H9 (cell line): ENCODE results near the gene TMEM107. TPM values are rescaled to one million over a fixed set of nuclear protein-coding genes. Genes with fewer than 3 reads are reported as not detected.

ENCODE experiments used
- DNase-seq: peaks from one replicate; pipeline ENCODE4 v3.0.0-alpha.2; 2017
- H2AFZ ChIP-seq: one replicate; pipeline ENCODE4 v1.6.1; 2013; ENCODE audit warnings: mild to moderate bottlenecking, low read length, control low read depth, moderate library complexity
- H2AK5ac ChIP-seq: 2 replicates; pipeline ENCODE4 v1.6.1; 2013; ENCODE audit warnings: low read length, control low read depth, mixed read lengths; ENCODE audit not compliant: insufficient read length
- H2BK120ac ChIP-seq: one replicate; pipeline ENCODE4 v1.6.1; 2013; ENCODE audit warnings: low read depth, mild to moderate bottlenecking, low read length, control low read depth, inconsistent platforms; ENCODE audit not compliant: poor library complexity, severe bottlenecking
- H2BK12ac ChIP-seq: 2 replicates; pipeline ENCODE4 v1.6.1; 2013; ENCODE audit warnings: low read length, control low read depth, mixed read lengths, low read depth; ENCODE audit not compliant: insufficient read length
- H2BK15ac ChIP-seq: 2 replicates; pipeline ENCODE4 v1.6.1; 2013; ENCODE audit warnings: low read depth, low read length, control low read depth
- H2BK20ac ChIP-seq: one replicate; pipeline ENCODE4 v1.6.1; 2013; ENCODE audit warnings: low read depth, mild to moderate bottlenecking, low read length, control low read depth, inconsistent platforms; ENCODE audit not compliant: poor library complexity, severe bottlenecking
- H2BK5ac ChIP-seq: 2 replicates; pipeline ENCODE4 v1.6.1; 2013; ENCODE audit warnings: low read length, control low read depth, mixed read lengths; ENCODE audit not compliant: insufficient read length
- H3K14ac ChIP-seq: 2 replicates; pipeline ENCODE4 v1.6.1; 2013; ENCODE audit warnings: low read length, control low read depth; ENCODE audit not compliant: insufficient read depth
- H3K18ac ChIP-seq: 2 replicates; pipeline ENCODE4 v1.6.1; 2013; ENCODE audit warnings: low read depth, mild to moderate bottlenecking, mixed read lengths, low read length, control low read depth; ENCODE audit not compliant: insufficient read length
- H3K23ac ChIP-seq: 2 replicates; pipeline ENCODE4 v1.6.1; 2013; ENCODE audit warnings: low read length, control low read depth, mixed read lengths, low read depth; ENCODE audit not compliant: insufficient read length
- H3K23me2 ChIP-seq: 2 replicates; pipeline ENCODE4 v1.6.1; 2013; ENCODE audit warnings: low read depth, mild to moderate bottlenecking, mixed read lengths, low read length, control low read depth; ENCODE audit not compliant: insufficient read length, poor library complexity, severe bottlenecking
- H3K27ac ChIP-seq: 2 replicates; pipeline ENCODE4 v1.5.1; 2013; ENCODE audit warnings: low read length, control low read depth, mixed read lengths, low read depth; ENCODE audit not compliant: insufficient read length
- H3K27me3 ChIP-seq: 2 replicates; pipeline ENCODE4 v1.6.1; 2013; ENCODE audit warnings: low read length, control low read depth, inconsistent platforms; ENCODE audit not compliant: insufficient read depth
- H3K4ac ChIP-seq: 2 replicates; pipeline ENCODE4 v1.6.1; 2013; ENCODE audit warnings: low read depth, mild to moderate bottlenecking, control low read depth, inconsistent platforms, low read length, moderate library complexity
- H3K4me1 ChIP-seq: 2 replicates; pipeline ENCODE4 v1.6.1; 2013; ENCODE audit warnings: low read length, control low read depth, inconsistent platforms; ENCODE audit not compliant: insufficient read depth
- H3K4me2 ChIP-seq: 2 replicates; pipeline ENCODE4 v1.6.1; 2013; ENCODE audit warnings: low read length, control low read depth, mixed read lengths; ENCODE audit not compliant: insufficient read length, insufficient read depth
- H3K56ac ChIP-seq: 2 replicates; pipeline ENCODE4 v1.6.1; 2013; ENCODE audit warnings: low read depth, mild to moderate bottlenecking, mixed read lengths, low read length, control low read depth; ENCODE audit not compliant: insufficient read length
- H3K79me1 ChIP-seq: 2 replicates; pipeline ENCODE4 v1.6.1; 2013; ENCODE audit warnings: low read depth, mild to moderate bottlenecking, moderate library complexity, low read length, control low read depth, inconsistent platforms; ENCODE audit not compliant: insufficient read depth, poor library complexity, severe bottlenecking
- H3K79me2 ChIP-seq: 2 replicates; pipeline ENCODE4 v1.6.1; 2013; ENCODE audit warnings: low read length, control low read depth, inconsistent platforms; ENCODE audit not compliant: insufficient read depth
- H3K9ac ChIP-seq: 2 replicates; pipeline ENCODE4 v1.6.1; 2013; ENCODE audit warnings: low read length, control low read depth, mixed read lengths; ENCODE audit not compliant: insufficient read length; ENCODE audit errors: extremely low read depth
- H3K9me3 ChIP-seq: one replicate; pipeline ENCODE4 v1.6.1; 2013; ENCODE audit warnings: low read depth, low read length, inconsistent platforms; ENCODE audit not compliant: control insufficient read depth
- H3T11ph ChIP-seq: one replicate; pipeline ENCODE4 v1.6.1; 2013; ENCODE audit warnings: mild to moderate bottlenecking, low read length, control low read depth, inconsistent platforms
- H4K20me1 ChIP-seq: one replicate; pipeline ENCODE4 v1.6.1; 2013; ENCODE audit not compliant: control insufficient read depth, insufficient read length, insufficient read depth
- H4K5ac ChIP-seq: 2 replicates; pipeline ENCODE4 v1.6.1; 2013; ENCODE audit warnings: low read depth, mild to moderate bottlenecking, mixed read lengths, low read length, control low read depth; ENCODE audit not compliant: insufficient read length
- H4K8ac ChIP-seq: replicated peaks from 2 replicates; pipeline ENCODE4 v1.6.1; 2013; ENCODE audit warnings: low read length, control low read depth, mixed read lengths, low read depth; ENCODE audit not compliant: insufficient read length
- H4K91ac ChIP-seq: 2 replicates; pipeline ENCODE4 v1.6.1; 2013; ENCODE audit warnings: low read depth, mild to moderate bottlenecking, moderate library complexity, mixed read lengths, low read length, control low read depth; ENCODE audit not compliant: insufficient read length
- H3K27ac Mint-ChIP-seq, 3 experiments: 2 replicates in 2 of 3; 3 replicates in 1 of 3; pipeline ENCODE4 v1.8.0; 2020 to 2021; ENCODE audit warnings: mixed read lengths in 3 of 3, mild to moderate bottlenecking in 1 of 3, moderate library complexity in 1 of 3
- H3K27me3 Mint-ChIP-seq: 2 replicates; pipeline ENCODE4 v1.8.0; 2021; ENCODE audit warnings: low read depth, mild to moderate bottlenecking, moderate library complexity, mixed read lengths
- H3K36me3 Mint-ChIP-seq, 3 experiments: 2 replicates in 2 of 3; 3 replicates in 1 of 3; pipeline ENCODE4 v1.8.0; 2020 to 2021; ENCODE audit warnings: low read depth in 3 of 3, mixed read lengths in 3 of 3; ENCODE audit not compliant: insufficient read depth in 1 of 3
- H3K4me1 Mint-ChIP-seq, 2 experiments: 2 replicates each; pipeline ENCODE4 v1.8.0; 2020; ENCODE audit warnings: mixed read lengths in 2 of 2
- H3K4me3 Mint-ChIP-seq, 2 experiments: 2 replicates in 1 of 2; 3 replicates in 1 of 2; pipeline ENCODE4 v1.8.0; 2020 to 2021; ENCODE audit warnings: mild to moderate bottlenecking in 2 of 2, mixed read lengths in 2 of 2, moderate library complexity in 1 of 2
- H3K9me3 Mint-ChIP-seq, 2 experiments: 2 replicates in 1 of 2; 3 replicates in 1 of 2; pipeline ENCODE4 v1.8.0; 2020; ENCODE audit warnings: mild to moderate bottlenecking in 2 of 2, mixed read lengths in 2 of 2, moderate library complexity in 1 of 2
- CTCF ChIP-seq: fragments of 200-600 bp; sonication (generic); conservative IDR thresholded peaks from 3 replicates; pipeline ENCODE4 v1.8.0; 2021; ENCODE audit warnings: antibody characterized with exemption, mild to moderate bottlenecking
- WGBS: extraction: QIAGEN DNeasy Blood & Tissue Kit; methylation state at CpG from one replicate; pipeline ENCODE4 v1.1.7; 2013; ENCODE audit warnings: missing lambda C conversion rate, low lambda C conversion rate, mixed read lengths; ENCODE audit not compliant: insufficient read length; ENCODE audit errors: extremely low coverage; 5-methylcytosine and 5-hydroxymethylcytosine counted together
- total RNA-seq: library from RNA; stranded (reverse); gene quantifications from 2 replicates; pipeline ENCODE4 v1.2.1, GENCODE V29; 2021

The TMEM107 gene
- total RNA-seq, 1 experiment from 2014 or later, result 12.7 TPM

GRCh38 chr17:8192070-8192815, 16.1 kb upstream of the TMEM107 start:
- no peak for TF ChIP-seq CTCF
- Histone ChIP-seq H3K23ac (no peak overlapping the region), H3K4me2 (peak overlapping the region; percentile 62), H4K5ac (no peak overlapping the region), H3K27me3 (peaks cover 2% of the 10 kb centered on the region; the same call in 1 of the 2 replicates), H4K8ac (no peak overlapping the region), H3K27ac (peak overlapping the region; percentile 23), H2BK15ac (no peak overlapping the region), H2BK120ac (no peak overlapping the region), H3K79me1 (no peaks in the 10 kb centered on the region), H4K20me1 (peaks cover under 1% of the 10 kb centered on the region), H2AFZ (no peak overlapping the region), H3K9me3 (no peaks in the 10 kb centered on the region), H3K4ac (no peak overlapping the region), H3K14ac (no peak overlapping the region), H3K18ac (peak overlapping the region; percentile 6), H3K56ac (no peak overlapping the region), H3T11ph (no peak overlapping the region), H3K9ac (peak overlapping the region; percentile 48), H3K4me1 (peaks cover 9% of the 10 kb centered on the region; the same call in 1 of the 2 replicates), H4K91ac (no peak overlapping the region), H2BK12ac (no peak overlapping the region), H2BK5ac (no peak overlapping the region), H2BK20ac (no peak overlapping the region), H3K23me2 (peaks cover 10% of the 10 kb centered on the region), H2AK5ac (no peak overlapping the region), H3K79me2 (no peaks in the 10 kb centered on the region)
- Mint-ChIP-seq H3K27ac (no peak overlapping the region), H3K9me3 (no peaks in the 10 kb centered on the region), H3K4me3 (no peak overlapping the region), H3K36me3 (no peaks in the 10 kb centered on the region), H3K4me1 (peaks cover 8 to 15% of the 10 kb centered on the region in 2 experiments), H3K27me3 (peaks cover 8% of the 10 kb centered on the region)
- peak; percentile 97 for DNase-seq
- WGBS, result no CpG with 5 or more reads among the region's 12 CpGs
